GM21786 (cell line): Measurements from ENCODE around the gene TMEM50A.
"Not testable (repeated sequence)": the region's sequence is repeated elsewhere in the genome, so short reads cannot be mapped to it uniquely, and the experiment has no call there.

ENCODE experiments used
- ATAC-seq: cut with Tn5 transposase; IDR thresholded peaks from one replicate; pipeline ENCODE4 v1.9.1; 2021; ENCODE audit not compliant: unreplicated experiment

The TMEM50A gene

GRCh38 chr1:25338188-25338981, at the start of gene TMEM50A:
Gene TMEM50A, plus strand, starts transcription at chr1:25338334. Its CDS starts 2,153 bp downstream, at chr1:25340487.
- ATAC-seq = peak; percentile 57

- ATAC-seq = not testable (repeated sequence)
Measured at GRCh38 chr1:25288573-25289101, 49.5 kb upstream of the TMEM50A start.

GRCh38 chr1:25290043-25290442, 48.1 kb upstream of the TMEM50A start:
- ATAC-seq = not testable (repeated sequence)

GRCh38 chr1:25293426-25293825, 44.7 kb upstream of the TMEM50A start:
- ATAC-seq = not testable (repeated sequence)

- not testable (repeated sequence) for ATAC-seq
Measured at GRCh38 chr1:25294889-25295826, 43.0 kb upstream of the TMEM50A start.

GRCh38 chr1:25296501-25296900, 41.6 kb upstream of the TMEM50A start:
- ATAC-seq = not testable (repeated sequence)

GRCh38 chr1:25300729-25301128, 37.4 kb upstream of the TMEM50A start:
- ATAC-seq = not testable (repeated sequence)

DNA sequence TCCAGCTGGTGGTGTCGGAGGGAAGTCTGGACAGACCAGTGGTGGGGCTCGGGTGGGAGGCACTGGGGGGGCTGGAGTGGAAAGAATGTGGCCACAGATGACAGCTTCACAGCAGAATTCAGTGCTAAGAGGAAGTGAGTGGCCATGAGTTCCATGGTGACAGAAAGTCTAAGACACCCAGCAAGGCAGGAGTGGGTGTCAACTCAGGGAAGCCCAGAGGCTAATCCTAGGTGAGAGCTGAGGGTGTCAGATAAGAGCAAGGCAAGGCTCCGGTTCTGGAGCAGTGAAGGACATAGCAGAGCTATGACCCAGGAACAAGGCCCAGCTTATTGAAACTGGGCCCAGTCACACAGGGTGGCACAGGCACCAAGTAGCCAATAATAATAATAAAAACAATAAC, 35.8 kb upstream of the TMEM50A start:
- not testable (repeated sequence) for ATAC-seq

DNA sequence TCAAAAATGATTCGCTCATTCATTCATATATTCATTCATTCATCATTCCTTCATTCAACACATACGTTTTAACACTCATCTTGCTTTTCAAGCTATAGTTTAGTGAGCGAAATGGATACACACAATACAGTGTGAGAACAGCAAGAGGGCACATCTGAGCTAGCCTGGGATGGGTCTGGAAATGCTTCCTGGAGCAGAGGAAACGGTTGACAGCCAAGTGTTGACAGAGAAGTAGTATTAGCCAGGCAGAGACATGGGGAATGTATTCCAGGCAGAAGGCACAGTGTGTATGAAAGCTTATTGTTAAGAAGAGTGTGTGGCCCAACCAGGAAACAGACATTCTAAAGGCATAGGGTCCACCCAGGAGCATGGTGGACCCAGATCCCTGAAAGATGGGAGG, 33.2 kb upstream of the TMEM50A start:
- ATAC-seq = not testable (repeated sequence)

- not testable (repeated sequence) for ATAC-seq
Measured at GRCh38 chr1:25308168-25308567, 30.0 kb upstream of the TMEM50A start.

- ATAC-seq = not testable (repeated sequence)
Measured at GRCh38 chr1:25309085-25309484, 29.0 kb upstream of the TMEM50A start.

GRCh38 chr1:25309486-25309885, 28.6 kb upstream of the TMEM50A start:
- ATAC-seq = not testable (repeated sequence)

DNA sequence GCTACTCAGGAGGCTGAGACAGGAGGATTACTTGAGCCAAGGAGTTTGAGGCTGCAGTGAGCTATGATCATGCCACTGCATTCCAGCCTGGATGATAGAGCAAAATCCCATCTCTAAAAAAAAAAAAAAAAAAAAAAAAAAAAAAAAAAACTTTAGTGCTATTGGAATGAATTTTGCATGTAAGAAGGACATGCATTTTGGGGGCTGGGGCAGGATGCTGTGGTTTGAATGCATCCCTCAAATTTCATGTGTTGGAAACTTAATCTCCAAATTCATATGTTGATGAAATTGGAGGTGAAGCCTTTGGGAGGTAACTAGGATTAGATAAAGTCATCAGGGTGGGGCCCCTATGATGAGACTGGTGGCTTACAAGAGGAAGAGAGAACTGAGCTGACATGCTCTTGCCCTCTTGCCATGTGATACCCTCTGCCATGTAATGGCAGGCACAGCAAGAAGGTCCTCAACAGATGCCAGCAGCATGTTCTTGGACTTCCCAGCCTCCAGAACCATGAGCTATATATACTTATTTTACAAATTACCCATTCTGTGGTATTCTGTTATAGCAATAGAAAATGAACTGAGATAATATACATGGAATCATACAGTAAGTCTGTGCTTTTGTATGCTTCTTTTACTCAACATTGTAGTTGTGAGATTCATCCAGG, 25.2 kb upstream of the TMEM50A start:
- not testable (repeated sequence) for ATAC-seq

GRCh38 chr1:25320314-25320938, 17.7 kb upstream of the TMEM50A start:
- not testable (repeated sequence) for ATAC-seq

DNA sequence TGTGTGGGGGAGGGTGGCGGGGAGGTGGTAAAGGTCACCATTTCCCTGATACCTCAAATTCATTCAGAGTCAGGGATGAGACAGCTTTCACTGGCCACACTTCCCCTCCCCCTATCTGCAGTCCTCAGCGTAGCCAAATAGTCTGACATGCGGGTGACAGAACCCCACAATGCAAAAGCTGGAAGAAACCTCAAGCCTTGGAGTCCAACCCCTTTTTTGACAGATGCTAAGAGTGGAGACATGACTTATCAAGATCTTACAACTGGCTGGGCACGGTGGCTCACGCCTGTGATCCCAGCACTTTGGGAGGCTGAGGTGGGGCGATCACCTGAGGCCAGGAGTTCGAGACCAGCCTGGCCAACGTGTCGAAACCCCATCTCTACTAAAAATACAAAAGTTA, 16.0 kb upstream of the TMEM50A start:
- ATAC-seq = not testable (repeated sequence)

DNA sequence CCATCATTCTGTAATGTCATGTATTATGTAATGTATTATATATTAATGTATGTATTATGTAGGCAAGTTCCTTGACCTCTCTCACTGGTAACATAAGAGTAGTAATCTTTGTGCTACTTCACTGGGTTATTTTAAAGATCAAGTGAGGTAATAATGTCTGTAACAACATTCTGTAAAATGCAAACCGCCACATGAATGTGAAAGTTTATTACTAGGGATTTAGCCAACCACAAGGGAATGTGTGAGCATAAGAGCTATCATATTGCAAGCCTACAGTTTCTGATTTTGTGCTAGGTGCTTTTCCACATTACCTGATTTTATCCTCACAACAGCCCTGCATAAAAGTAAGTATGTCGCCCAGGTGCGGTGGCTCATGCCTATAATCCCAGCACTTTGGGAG, 13.7 kb upstream of the TMEM50A start:
- ATAC-seq = not testable (repeated sequence)

- ATAC-seq = not testable (repeated sequence)
Measured at GRCh38 chr1:25327864-25328790, 10.0 kb upstream of the TMEM50A start.

DNA sequence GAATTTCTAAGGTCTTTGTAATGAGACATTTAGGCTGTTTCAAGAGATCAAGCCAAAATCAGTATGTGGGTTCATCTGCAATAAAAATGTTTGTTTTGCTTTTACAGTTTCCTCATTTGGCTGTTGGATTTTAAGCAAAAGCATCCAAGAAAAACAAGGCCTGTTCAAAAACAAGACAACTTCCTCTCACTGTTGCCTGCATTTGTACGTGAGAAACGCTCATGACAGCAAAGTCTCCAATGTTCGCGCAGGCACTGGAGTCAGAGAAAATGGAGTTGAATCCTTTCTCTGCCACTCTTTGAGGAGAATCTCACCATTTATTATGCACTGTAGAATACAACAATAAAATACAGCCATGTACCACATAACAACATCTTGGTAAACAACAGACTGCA, 9.3 kb upstream of the TMEM50A start:
- not testable (repeated sequence) for ATAC-seq

GRCh38 chr1:25329336-25329735, 8.8 kb upstream of the TMEM50A start:
- not testable (repeated sequence) for ATAC-seq
